ENCODE results near the gene FAU. TPM values are rescaled to one million over a fixed set of nuclear protein-coding genes. Genes with fewer than 3 reads are reported as not detected.

FAU gene
- total and polyA plus RNA-seq, 9 of the 15 experiments (the other 6 are each of a cell fraction or from before 2014, with no cell fraction given): 433 to 1,827 (median 942) TPM

- BruUV-seq (replicated peaks): no TSS peak
- Histone ChIP-seq H3K9ac (ENCODE audit: insufficient read depth in 1 of 2, low read depth in 2 of 2, low read length in 2 of 2) (no peak overlapping the region), H3K36me3 (ENCODE audit: control insufficient read depth, insufficient read depth, low read length) (no peaks in the 10 kb centered on the region), H3K27me3 (ENCODE audit: control insufficient read depth in 2 of 2, insufficient read depth in 2 of 2, low read length in 2 of 2) (no peaks in the 10 kb centered on the region), H3K27ac (ENCODE audit: extremely low read depth, low read depth, low read length) (no peak overlapping the region), H3K9me3 (replicated peaks; ENCODE audit: control insufficient read depth, insufficient read depth, low read depth, low read length) (no peaks in the 10 kb centered on the region), H3K9me1 (ENCODE audit: control insufficient read depth, insufficient read depth, low read length) (no peaks in the 10 kb centered on the region), H3K79me2 (ENCODE audit: control insufficient read depth, insufficient read depth, low read length) (no peaks in the 10 kb centered on the region), H3K4me1 (replicated peaks in 1 of 2; ENCODE audit: control insufficient read depth in 2 of 2, insufficient read depth in 2 of 2, low read length in 2 of 2) (peaks cover 7 to 10% of the 10 kb centered on the region in 2 experiments; a peak in 4 of 5 replicates), H3K4me3 (no peak overlapping the region), H3K4me2 (ENCODE audit: insufficient read depth, low read length) (no peak overlapping the region), H4K20me1 (replicated peaks; ENCODE audit: control insufficient read depth, insufficient read depth, low read length) (no peaks in the 10 kb centered on the region), H2AFZ (ENCODE audit: low read depth, low read length) (no peak overlapping the region)
- TF ChIP-seq, protein P1, sequence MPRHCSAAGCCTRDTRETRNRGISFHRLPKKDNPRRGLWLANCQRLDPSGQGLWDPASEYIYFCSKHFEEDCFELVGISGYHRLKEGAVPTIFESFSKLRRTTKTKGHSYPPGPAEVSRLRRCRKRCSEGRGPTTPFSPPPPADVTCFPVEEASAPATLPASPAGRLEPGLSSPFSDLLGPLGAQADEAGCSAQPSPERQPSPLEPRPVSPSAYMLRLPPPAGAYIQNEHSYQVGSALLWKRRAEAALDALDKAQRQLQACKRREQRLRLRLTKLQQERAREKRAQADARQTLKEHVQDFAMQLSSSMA (CRISPR knock-in tag; IDR thresholded peaks at IDR 0.05): no peak
- TF ChIP-seq TAF15 (IDR thresholded peaks at IDR 0.05; ENCODE audit: low read depth, low read length) (no peak), ZKSCAN1 (IDR thresholded peaks at IDR 0.05; ENCODE audit: low read depth, low read length) (no peak), TAF7 (tag; IDR thresholded peaks at IDR 0.05) (no peak), JUND (IDR thresholded peaks at IDR 0.05; ENCODE audit: borderline replicate concordance, low read depth, low read length) (no peak), JUND (tag; IDR thresholded peaks at IDR 0.05; ENCODE audit: borderline replicate concordance, low read depth, low read length) (no peak), ZNF79 (CRISPR knock-in tag; IDR thresholded peaks at IDR 0.05; ENCODE audit: low read depth) (no peak), ZC3H11A (IDR thresholded peaks at IDR 0.05; ENCODE audit: low read depth, low read length) (no peak), SRSF1 (IDR thresholded peaks at IDR 0.05; ENCODE audit: low read depth, low read length) (no peak), PHF20 (IDR thresholded peaks at IDR 0.05; ENCODE audit: partially characterized antibody) (no peak)
- TF ChIP-seq, protein P2, sequence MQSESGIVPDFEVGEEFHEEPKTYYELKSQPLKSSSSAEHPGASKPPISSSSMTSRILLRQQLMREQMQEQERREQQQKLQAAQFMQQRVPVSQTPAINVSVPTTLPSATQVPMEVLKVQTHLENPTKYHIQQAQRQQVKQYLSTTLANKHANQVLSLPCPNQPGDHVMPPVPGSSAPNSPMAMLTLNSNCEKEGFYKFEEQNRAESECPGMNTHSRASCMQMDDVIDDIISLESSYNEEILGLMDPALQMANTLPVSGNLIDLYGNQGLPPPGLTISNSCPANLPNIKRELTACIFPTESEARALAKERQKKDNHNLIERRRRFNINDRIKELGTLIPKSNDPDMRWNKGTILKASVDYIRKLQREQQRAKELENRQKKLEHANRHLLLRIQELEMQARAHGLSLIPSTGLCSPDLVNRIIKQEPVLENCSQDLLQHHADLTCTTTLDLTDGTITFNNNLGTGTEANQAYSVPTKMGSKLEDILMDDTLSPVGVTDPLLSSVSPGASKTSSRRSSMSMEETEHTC (IDR thresholded peaks at IDR 0.05): no peak
- in situ Hi-C loops (cut with MboI) (no loop called here), intact Hi-C loops (cut with micrococcal nuclease) (no loop called here)
- ChIA-PET POLR2A (interaction anchor here (0.6 to 5.4 kb wide), 4 partner anchors 8 to 153 kb away, joined by 4 to 39 read pairs (median 6); partner anchors contain the start of gene SPDYC), CTCF (ENCODE audit: low intra/inter-chr PET ratio) (interaction anchor here (0.6 kb wide), 1 partner anchor 13 kb away, joined by 3 read pairs; no protein-coding TSS in a partner anchor)
- no peak; the same call in 2 of the 3 replicates for ATAC-seq
- no peak for FAIRE-seq
- 49% methylated on average over 3 of the region's 3 CpGs for WGBS (ENCODE audit: insufficient coverage, low coverage, missing lambda C conversion rate)
- DNase-seq (ENCODE audit: extremely low read depth in 1 of 4, low spot score in 3 of 4): no peak
Observed at GRCh38 chr11:65157336-65157735, 35.4 kb upstream of the FAU start.
